ENCODE results near the gene KIF26B.
A peak's percentile ranks its signal among the peaks of the same experiment; 100 is the strongest.

KIF26B gene

GRCh38 chr1:245444945-245445344 lies 290.2 kb downstream of the KIF26B start:
- no peak overlapping the region for H3K4me3 ChIP-seq (ENCODE audit: low read length)

GRCh38 chr1:245448531-245448930 lies 293.7 kb downstream of the KIF26B start:
- Histone ChIP-seq H3K4me1 (ENCODE audit: control insufficient read depth, insufficient read depth, low read length) (no peaks in the 10 kb centered on the region), H3K4me3 (ENCODE audit: low read length) (no peak overlapping the region), H3K36me3 (ENCODE audit: control insufficient read depth, insufficient read depth, low read length, severe bottlenecking) (no peaks in the 10 kb centered on the region), H3K9ac (ENCODE audit: low read length) (no peak overlapping the region), H3K27me3 (replicated peaks; ENCODE audit: control insufficient read depth, insufficient read depth, low read length) (no peaks in the 10 kb centered on the region), H3K9me3 (ENCODE audit: control insufficient read depth, low read length) (peaks cover 7% of the 10 kb centered on the region)
- DNase-seq (ENCODE audit: low read depth), result no peak

More at GRCh38 chr1:245444945-245445344, 290.2 kb downstream of the KIF26B start:
- H3K27me3 ChIP-seq (replicated peaks; ENCODE audit: control insufficient read depth, insufficient read depth, low read length), result peaks cover 12% of the 10 kb centered on the region
- no peaks in the 10 kb centered on the region for H3K4me1 ChIP-seq (ENCODE audit: control insufficient read depth, insufficient read depth, low read length)
- no peak for DNase-seq (ENCODE audit: low read depth)
- no peak overlapping the region for H3K9ac ChIP-seq (ENCODE audit: low read length)
- H3K9me3 ChIP-seq (ENCODE audit: control insufficient read depth, low read length), result peaks cover 7% of the 10 kb centered on the region
- H3K36me3 ChIP-seq (ENCODE audit: control insufficient read depth, insufficient read depth, low read length, severe bottlenecking), result no peaks in the 10 kb centered on the region

- Histone ChIP-seq H3K4me1 (ENCODE audit: control insufficient read depth, insufficient read depth, low read length) (no peaks in the 10 kb centered on the region), H3K4me3 (ENCODE audit: low read length) (no peak overlapping the region), H3K9me3 (ENCODE audit: control insufficient read depth, low read length) (peaks cover 7% of the 10 kb centered on the region), H3K9ac (ENCODE audit: low read length) (no peak overlapping the region), H3K27me3 (replicated peaks; ENCODE audit: control insufficient read depth, insufficient read depth, low read length) (no peaks in the 10 kb centered on the region), H3K36me3 (ENCODE audit: control insufficient read depth, insufficient read depth, low read length, severe bottlenecking) (no peaks in the 10 kb centered on the region)
- DNase-seq (ENCODE audit: low read depth), result no peak
Observed at GRCh38 chr1:245448975-245449431, 294.2 kb downstream of the KIF26B start.

GRCh38 chr1:245453541-245453940 lies 298.8 kb downstream of the KIF26B start:
- H3K36me3 ChIP-seq (ENCODE audit: control insufficient read depth, insufficient read depth, low read length, severe bottlenecking), result no peaks in the 10 kb centered on the region
- no peak for DNase-seq (ENCODE audit: low read depth)
- peaks cover 8% of the 10 kb centered on the region for H3K4me1 ChIP-seq (ENCODE audit: control insufficient read depth, insufficient read depth, low read length)
- no peaks in the 10 kb centered on the region for H3K27me3 ChIP-seq (replicated peaks; ENCODE audit: control insufficient read depth, insufficient read depth, low read length)
- H3K9me3 ChIP-seq (ENCODE audit: control insufficient read depth, low read length), result no peaks in the 10 kb centered on the region
- no peak overlapping the region for H3K4me3 ChIP-seq (ENCODE audit: low read length)
- H3K9ac ChIP-seq (ENCODE audit: low read length), result no peak overlapping the region

- Histone ChIP-seq H3K9me3 (ENCODE audit: control insufficient read depth, low read length) (no peaks in the 10 kb centered on the region), H3K9ac (ENCODE audit: low read length) (no peak overlapping the region), H3K36me3 (ENCODE audit: control insufficient read depth, insufficient read depth, low read length, severe bottlenecking) (no peaks in the 10 kb centered on the region), H3K4me3 (ENCODE audit: low read length) (no peak overlapping the region), H3K27me3 (replicated peaks; ENCODE audit: control insufficient read depth, insufficient read depth, low read length) (no peaks in the 10 kb centered on the region), H3K4me1 (ENCODE audit: control insufficient read depth, insufficient read depth, low read length) (peaks cover 12% of the 10 kb centered on the region)
- no peak for DNase-seq (ENCODE audit: low read depth)
Observed at GRCh38 chr1:245454051-245454450, 299.3 kb downstream of the KIF26B start.

- H3K27me3 ChIP-seq (replicated peaks; ENCODE audit: control insufficient read depth, insufficient read depth, low read length), result peaks cover 3% of the 10 kb centered on the region
- no peak for DNase-seq (ENCODE audit: low read depth)
- H3K4me3 ChIP-seq (ENCODE audit: low read length), result no peak overlapping the region
Observed at GRCh38 chr1:245457562-245457961, 302.8 kb downstream of the KIF26B start.

GRCh38 chr1:245458234-245458633 lies 303.4 kb downstream of the KIF26B start:
- H3K4me3 ChIP-seq (ENCODE audit: low read length), result no peak overlapping the region
- H3K9ac ChIP-seq (ENCODE audit: low read length), result no peak overlapping the region
- no peaks in the 10 kb centered on the region for H3K36me3 ChIP-seq (ENCODE audit: control insufficient read depth, insufficient read depth, low read length, severe bottlenecking)
- H3K27me3 ChIP-seq (replicated peaks; ENCODE audit: control insufficient read depth, insufficient read depth, low read length), result peaks cover 10% of the 10 kb centered on the region
- peaks cover 12% of the 10 kb centered on the region for H3K4me1 ChIP-seq (ENCODE audit: control insufficient read depth, insufficient read depth, low read length)
- DNase-seq (ENCODE audit: low read depth), result no peak
- H3K9me3 ChIP-seq (ENCODE audit: control insufficient read depth, low read length), result no peaks in the 10 kb centered on the region

More at GRCh38 chr1:245457562-245457961, 302.8 kb downstream of the KIF26B start:
- Histone ChIP-seq H3K9ac (ENCODE audit: low read length) (no peak overlapping the region), H3K36me3 (ENCODE audit: control insufficient read depth, insufficient read depth, low read length, severe bottlenecking) (no peaks in the 10 kb centered on the region), H3K9me3 (ENCODE audit: control insufficient read depth, low read length) (no peaks in the 10 kb centered on the region), H3K4me1 (ENCODE audit: control insufficient read depth, insufficient read depth, low read length) (peaks cover 12% of the 10 kb centered on the region)

GRCh38 chr1:245458761-245459174 lies 304.0 kb downstream of the KIF26B start:
- Histone ChIP-seq H3K4me1 (ENCODE audit: control insufficient read depth, insufficient read depth, low read length) (peaks cover 12% of the 10 kb centered on the region), H3K9ac (ENCODE audit: low read length) (no peak overlapping the region), H3K27me3 (replicated peaks; ENCODE audit: control insufficient read depth, insufficient read depth, low read length) (peaks cover 11% of the 10 kb centered on the region), H3K9me3 (ENCODE audit: control insufficient read depth, low read length) (no peaks in the 10 kb centered on the region), H3K4me3 (ENCODE audit: low read length) (no peak overlapping the region), H3K36me3 (ENCODE audit: control insufficient read depth, insufficient read depth, low read length, severe bottlenecking) (no peaks in the 10 kb centered on the region)
- peak; percentile 31 for DNase-seq (ENCODE audit: low read depth)

GRCh38 chr1:245459621-245460020 lies 304.8 kb downstream of the KIF26B start:
- H3K9ac ChIP-seq (ENCODE audit: low read length), result no peak overlapping the region
- H3K9me3 ChIP-seq (ENCODE audit: control insufficient read depth, low read length), result no peaks in the 10 kb centered on the region
- no peak overlapping the region for H3K4me3 ChIP-seq (ENCODE audit: low read length)
- DNase-seq (ENCODE audit: low read depth), result no peak
- no peaks in the 10 kb centered on the region for H3K36me3 ChIP-seq (ENCODE audit: control insufficient read depth, insufficient read depth, low read length, severe bottlenecking)
- H3K4me1 ChIP-seq (ENCODE audit: control insufficient read depth, insufficient read depth, low read length), result peaks cover 12% of the 10 kb centered on the region
- peaks cover 11% of the 10 kb centered on the region for H3K27me3 ChIP-seq (replicated peaks; ENCODE audit: control insufficient read depth, insufficient read depth, low read length)

- H3K27me3 ChIP-seq (replicated peaks; ENCODE audit: control insufficient read depth, insufficient read depth, low read length), result peaks cover 11% of the 10 kb centered on the region
- H3K4me1 ChIP-seq (ENCODE audit: control insufficient read depth, insufficient read depth, low read length), result peaks cover 12% of the 10 kb centered on the region
- DNase-seq (ENCODE audit: low read depth), result no peak
- H3K9me3 ChIP-seq (ENCODE audit: control insufficient read depth, low read length), result no peaks in the 10 kb centered on the region
- H3K9ac ChIP-seq (ENCODE audit: low read length), result no peak overlapping the region
- H3K36me3 ChIP-seq (ENCODE audit: control insufficient read depth, insufficient read depth, low read length, severe bottlenecking), result no peaks in the 10 kb centered on the region
- no peak overlapping the region for H3K4me3 ChIP-seq (ENCODE audit: low read length)
Observed at GRCh38 chr1:245461681-245462080, 306.9 kb downstream of the KIF26B start.

GRCh38 chr1:245462161-245462560 lies 307.4 kb downstream of the KIF26B start:
- H3K4me1 ChIP-seq (ENCODE audit: control insufficient read depth, insufficient read depth, low read length), result peaks cover 12% of the 10 kb centered on the region
- no peak overlapping the region for H3K9ac ChIP-seq (ENCODE audit: low read length)
- no peak for DNase-seq (ENCODE audit: low read depth)
- no peaks in the 10 kb centered on the region for H3K36me3 ChIP-seq (ENCODE audit: control insufficient read depth, insufficient read depth, low read length, severe bottlenecking)
- no peak overlapping the region for H3K4me3 ChIP-seq (ENCODE audit: low read length)
- peaks cover 11% of the 10 kb centered on the region for H3K27me3 ChIP-seq (replicated peaks; ENCODE audit: control insufficient read depth, insufficient read depth, low read length)
- no peaks in the 10 kb centered on the region for H3K9me3 ChIP-seq (ENCODE audit: control insufficient read depth, low read length)
